Trophoblast cell (in vitro differentiated cells and primary cell): Measurements from ENCODE around the gene DEPDC5.
"Not testable (repeated sequence)": the region's sequence is repeated elsewhere in the genome, so short reads cannot be mapped to it uniquely, and the experiment has no call there.

Experiments
- DNase-seq, 2 donors: peaks; one replicate each; pipeline ENCODE4 v3.0.0-alpha.2; 2016
- H2AFZ ChIP-seq: 2 replicates; pipeline ENCODE4 v1.6.1; 2013; ENCODE audit warnings: low read length, moderate library complexity, mild to moderate bottlenecking; ENCODE audit not compliant: insufficient read depth, poor library complexity
- H2AK5ac ChIP-seq: 2 replicates; pipeline ENCODE4 v1.6.1; 2013; ENCODE audit warnings: mild to moderate bottlenecking, low read length
- H2BK120ac ChIP-seq: 2 replicates; pipeline ENCODE4 v1.6.1; 2013; ENCODE audit warnings: low read length, mild to moderate bottlenecking, moderate library complexity; ENCODE audit not compliant: insufficient read depth, poor library complexity
- H2BK12ac ChIP-seq: 2 replicates; pipeline ENCODE4 v1.6.1; 2013; ENCODE audit warnings: mild to moderate bottlenecking, low read length, moderate library complexity
- H2BK5ac ChIP-seq: 2 replicates; pipeline ENCODE4 v1.6.1; 2013; ENCODE audit warnings: low read length, low read depth, moderate library complexity, mild to moderate bottlenecking; ENCODE audit not compliant: poor library complexity
- H3K14ac ChIP-seq: 2 replicates; pipeline ENCODE4 v1.6.1; 2013; ENCODE audit warnings: mild to moderate bottlenecking, low read length
- H3K18ac ChIP-seq: 2 replicates; pipeline ENCODE4 v1.6.1; 2013; ENCODE audit warnings: mild to moderate bottlenecking, low read length
- H3K23ac ChIP-seq: 2 replicates; pipeline ENCODE4 v1.6.1; 2013; ENCODE audit warnings: low read length
- H3K27ac ChIP-seq: 2 replicates; pipeline ENCODE4 v1.5.1; 2013; ENCODE audit warnings: low read depth, mild to moderate bottlenecking, inconsistent platforms, low read length, moderate library complexity
- H3K27me3 ChIP-seq: 2 replicates; pipeline ENCODE4 v1.6.1; 2013; ENCODE audit warnings: inconsistent platforms, mild to moderate bottlenecking, low read length, moderate library complexity; ENCODE audit not compliant: insufficient read depth
- H3K36me3 ChIP-seq, 2 experiments: 1 replicate in 1 of 2; 2 replicates in 1 of 2; pipeline ENCODE4 v1.6.1; 2013; ENCODE audit warnings: low read length in 2 of 2, mild to moderate bottlenecking in 2 of 2, moderate library complexity in 1 of 2; ENCODE audit not compliant: insufficient read depth in 2 of 2, control insufficient read depth in 1 of 2
- H3K4ac ChIP-seq: 2 replicates; pipeline ENCODE4 v1.6.1; 2013; ENCODE audit warnings: low read depth, mild to moderate bottlenecking, low read length, moderate library complexity
- H3K4me1 ChIP-seq, 2 experiments: 1 replicate in 1 of 2; 2 replicates in 1 of 2; pipeline ENCODE4 v1.6.1; 2013; ENCODE audit warnings: low read length in 2 of 2, mild to moderate bottlenecking in 2 of 2, moderate library complexity in 1 of 2; ENCODE audit not compliant: insufficient read depth in 2 of 2, control insufficient read depth in 1 of 2
- H3K4me2 ChIP-seq: 2 replicates; pipeline ENCODE4 v1.6.1; 2013; ENCODE audit warnings: inconsistent platforms, mild to moderate bottlenecking, low read length, moderate library complexity
- H3K4me3 ChIP-seq: 2 replicates; pipeline ENCODE4 v1.5.1; 2013; ENCODE audit warnings: mild to moderate bottlenecking, low read depth, low read length, inconsistent platforms
- H3K79me1 ChIP-seq: one replicate; pipeline ENCODE4 v1.6.1; 2013; ENCODE audit warnings: low read length
- H3K79me2 ChIP-seq: 2 replicates; pipeline ENCODE4 v1.6.1; 2013; ENCODE audit warnings: low read length, mild to moderate bottlenecking; ENCODE audit not compliant: control insufficient read depth, insufficient read depth, poor library complexity
- H3K9ac ChIP-seq: 2 replicates; pipeline ENCODE4 v1.6.1; 2013; ENCODE audit warnings: mild to moderate bottlenecking, low read length
- H3K9me3 ChIP-seq: 2 replicates; pipeline ENCODE4 v1.6.1; 2013; ENCODE audit warnings: low read depth, mild to moderate bottlenecking, control low read depth, inconsistent platforms, low read length; ENCODE audit not compliant: insufficient read depth
- H4K12ac ChIP-seq: 2 replicates; pipeline ENCODE4 v1.6.1; 2013; ENCODE audit warnings: low read depth, mild to moderate bottlenecking, low read length, moderate library complexity
- H4K8ac ChIP-seq: 2 replicates; pipeline ENCODE4 v1.6.1; 2013; ENCODE audit warnings: low read depth, mild to moderate bottlenecking, low read length, moderate library complexity
- H4K91ac ChIP-seq: one replicate; pipeline ENCODE4 v1.6.1; 2013; ENCODE audit warnings: low read depth, mild to moderate bottlenecking, low read length, moderate library complexity
- WGBS: extraction: QIAGEN DNeasy Blood & Tissue Kit; methylation state at CpG from one replicate; pipeline ENCODE4 v1.1.7; 2013; ENCODE audit warnings: missing lambda C conversion rate; ENCODE audit not compliant: insufficient read length, insufficient coverage; ENCODE audit errors: extremely low coverage; 5-methylcytosine and 5-hydroxymethylcytosine counted together

DEPDC5 gene

GRCh38 chr22:31776231-31776630 is 22.4 kb downstream of the DEPDC5 start:
- Histone ChIP-seq H3K4ac (no peak overlapping the region), H3K18ac (no peak overlapping the region), H3K27me3 (no peaks in the 10 kb centered on the region), H2BK5ac (no peak overlapping the region), H4K12ac (no peak overlapping the region), H3K4me2 (no peak overlapping the region), H3K14ac (no peak overlapping the region), H3K9ac (no peak overlapping the region), H4K91ac (no peak overlapping the region), H2AK5ac (no peak overlapping the region), H3K79me1 (no peaks in the 10 kb centered on the region), H3K27ac (no peak overlapping the region), H3K4me1 (peaks cover 0 to 4% of the 10 kb centered on the region in 2 experiments), H3K9me3 (no peaks in the 10 kb centered on the region), H3K23ac (no peak overlapping the region), H3K36me3 (peaks cover 15 to 21% of the 10 kb centered on the region in 2 experiments), H2BK12ac (no peak overlapping the region), H2BK120ac (no peak overlapping the region), H4K8ac (no peak overlapping the region), H3K4me3 (no peak overlapping the region), H3K79me2 (no peaks in the 10 kb centered on the region), H2AFZ (no peak overlapping the region)
- no peak for DNase-seq
- whole genome bisulfite sequencing = no CpG with 5 or more reads among the region's 4 CpGs

GRCh38 chr22:31789803-31790202 is 36.0 kb downstream of the DEPDC5 start:
- H4K91ac ChIP-seq = no peak overlapping the region
- no peak overlapping the region for H3K27ac ChIP-seq
- no CpG with 5 or more reads among the region's 3 CpGs for WGBS
- H2AFZ ChIP-seq = no peak overlapping the region
- H3K4ac ChIP-seq = no peak overlapping the region
- no peak overlapping the region for H3K9ac ChIP-seq
- no peaks in the 10 kb centered on the region for H3K9me3 ChIP-seq
- no peaks in the 10 kb centered on the region for H3K4me1 ChIP-seq
- no peak overlapping the region for H2BK120ac ChIP-seq
- H3K14ac ChIP-seq = no peak overlapping the region
- no peaks in the 10 kb centered on the region for H3K27me3 ChIP-seq
- no peak overlapping the region for H3K18ac ChIP-seq
- H3K36me3 ChIP-seq = peaks cover 5 to 6% of the 10 kb centered on the region in 2 experiments
- no peak overlapping the region for H4K12ac ChIP-seq
- no peak overlapping the region for H4K8ac ChIP-seq
- no peak overlapping the region for H3K4me2 ChIP-seq
- H2AK5ac ChIP-seq = no peak overlapping the region
- no peaks in the 10 kb centered on the region for H3K79me1 ChIP-seq
- H2BK12ac ChIP-seq = no peak overlapping the region
- DNase-seq = no peak
- no peak overlapping the region for H3K4me3 ChIP-seq
- H2BK5ac ChIP-seq = no peak overlapping the region
- no peaks in the 10 kb centered on the region for H3K79me2 ChIP-seq
- H3K23ac ChIP-seq = no peak overlapping the region

- H4K8ac ChIP-seq = no peak overlapping the region
- no peak overlapping the region for H4K12ac ChIP-seq
- no peak overlapping the region for H4K91ac ChIP-seq
- whole genome bisulfite sequencing = no CpG with 5 or more reads among the region's 2 CpGs
- no peak overlapping the region for H3K23ac ChIP-seq
- no peak overlapping the region for H3K4ac ChIP-seq
- no peak overlapping the region for H3K9ac ChIP-seq
- H3K79me2 ChIP-seq = no peaks in the 10 kb centered on the region
- no peaks in the 10 kb centered on the region for H3K4me1 ChIP-seq
- no peak overlapping the region for H2BK12ac ChIP-seq
- H2AK5ac ChIP-seq = no peak overlapping the region
- H2BK5ac ChIP-seq = no peak overlapping the region
- no peak overlapping the region for H2AFZ ChIP-seq
- no peak for DNase-seq
- H3K18ac ChIP-seq = no peak overlapping the region
- no peak overlapping the region for H2BK120ac ChIP-seq
- no peak overlapping the region for H3K27ac ChIP-seq
- H3K4me3 ChIP-seq = no peak overlapping the region
- H3K9me3 ChIP-seq = no peaks in the 10 kb centered on the region
- H3K79me1 ChIP-seq = no peaks in the 10 kb centered on the region
- peaks cover 5 to 7% of the 10 kb centered on the region in 2 experiments for H3K36me3 ChIP-seq
- no peak overlapping the region for H3K14ac ChIP-seq
- H3K4me2 ChIP-seq = no peak overlapping the region
- no peaks in the 10 kb centered on the region for H3K27me3 ChIP-seq
Observed at GRCh38 chr22:31790240-31790639, 36.4 kb downstream of the DEPDC5 start.

GRCh38 chr22:31799358-31799757 is 45.5 kb downstream of the DEPDC5 start:
- Histone ChIP-seq H3K4me1 (peaks cover 4 to 11% of the 10 kb centered on the region in 2 experiments), H3K36me3 (peaks cover 20 to 27% of the 10 kb centered on the region in 2 experiments)
- not testable (repeated sequence) for H2BK5ac ChIP-seq, H3K18ac ChIP-seq, H3K4me2 ChIP-seq, H3K79me1 ChIP-seq, H3K9ac ChIP-seq, H3K9me3 ChIP-seq, H4K8ac ChIP-seq, H2BK12ac ChIP-seq, H3K4me3 ChIP-seq, H3K79me2 ChIP-seq, H2AFZ ChIP-seq, H2AK5ac ChIP-seq, H3K23ac ChIP-seq, H3K4ac ChIP-seq, H3K27me3 ChIP-seq, H3K27ac ChIP-seq, H2BK120ac ChIP-seq, H4K91ac ChIP-seq, H3K14ac ChIP-seq, H4K12ac ChIP-seq
- WGBS = no CpG with 5 or more reads among the region's 8 CpGs
- peak; percentile 69 to 83 for DNase-seq
